Nephron (organoid): ENCODE data around the gene FBXL15.

Experiments used
- H3K27ac Mint-ChIP-seq, 3 experiments: 2 replicates each; pipeline ENCODE4 v1.8.0; 2020; ENCODE audit warnings: mixed read lengths in 3 of 3, mild to moderate bottlenecking in 2 of 3, moderate library complexity in 1 of 3
- H3K27me3 Mint-ChIP-seq: 2 replicates; pipeline ENCODE4 v1.8.0; 2021; ENCODE audit warnings: low read depth, mild to moderate bottlenecking, moderate library complexity, mixed read lengths
- H3K36me3 Mint-ChIP-seq: 2 replicates; pipeline ENCODE4 v1.8.0; 2020; ENCODE audit warnings: low read depth, mixed read lengths
- H3K4me1 Mint-ChIP-seq: 2 replicates; pipeline ENCODE4 v1.8.0; 2020; ENCODE audit warnings: mixed read lengths
- H3K4me3 Mint-ChIP-seq, 3 experiments: 2 replicates each; pipeline ENCODE4 v1.8.0; 2020; ENCODE audit warnings: mild to moderate bottlenecking in 3 of 3, mixed read lengths in 3 of 3, moderate library complexity in 2 of 3
- H3K9me3 Mint-ChIP-seq: 2 replicates; pipeline ENCODE4 v1.8.0; 2020; ENCODE audit warnings: mixed read lengths
- TF ChIP-seq, protein P1 (sequence below), 3 experiments: fragments of 200-600 bp; sonication (generic); IDR thresholded peaks; one replicate each; pipeline ENCODE4 v1.5.0; 2021; ENCODE audit warnings: antibody characterized with exemption in 3 of 3; ENCODE audit not compliant: unreplicated experiment in 3 of 3

Gene FBXL15

DNA sequence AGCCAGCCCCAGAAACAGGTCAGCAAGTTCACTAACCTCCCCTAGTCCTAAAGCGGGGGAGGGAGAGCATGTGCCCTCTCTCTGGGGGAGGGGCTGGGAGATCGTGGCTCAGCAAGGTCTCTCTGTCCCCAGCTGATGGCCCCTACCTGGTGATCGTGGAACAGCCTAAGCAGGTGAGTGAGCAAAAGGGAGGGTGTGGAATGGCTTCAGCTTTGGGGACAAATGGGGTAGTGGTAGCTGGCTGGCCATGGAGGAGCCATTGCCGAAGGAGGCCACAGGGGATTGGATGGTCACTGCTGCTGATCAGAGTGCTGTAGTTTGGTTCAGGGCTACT is 24.4 kb upstream of the FBXL15 start:
- H3K27ac Mint-ChIP-seq: no peak overlapping the region
- TF ChIP-seq, protein P1, sequence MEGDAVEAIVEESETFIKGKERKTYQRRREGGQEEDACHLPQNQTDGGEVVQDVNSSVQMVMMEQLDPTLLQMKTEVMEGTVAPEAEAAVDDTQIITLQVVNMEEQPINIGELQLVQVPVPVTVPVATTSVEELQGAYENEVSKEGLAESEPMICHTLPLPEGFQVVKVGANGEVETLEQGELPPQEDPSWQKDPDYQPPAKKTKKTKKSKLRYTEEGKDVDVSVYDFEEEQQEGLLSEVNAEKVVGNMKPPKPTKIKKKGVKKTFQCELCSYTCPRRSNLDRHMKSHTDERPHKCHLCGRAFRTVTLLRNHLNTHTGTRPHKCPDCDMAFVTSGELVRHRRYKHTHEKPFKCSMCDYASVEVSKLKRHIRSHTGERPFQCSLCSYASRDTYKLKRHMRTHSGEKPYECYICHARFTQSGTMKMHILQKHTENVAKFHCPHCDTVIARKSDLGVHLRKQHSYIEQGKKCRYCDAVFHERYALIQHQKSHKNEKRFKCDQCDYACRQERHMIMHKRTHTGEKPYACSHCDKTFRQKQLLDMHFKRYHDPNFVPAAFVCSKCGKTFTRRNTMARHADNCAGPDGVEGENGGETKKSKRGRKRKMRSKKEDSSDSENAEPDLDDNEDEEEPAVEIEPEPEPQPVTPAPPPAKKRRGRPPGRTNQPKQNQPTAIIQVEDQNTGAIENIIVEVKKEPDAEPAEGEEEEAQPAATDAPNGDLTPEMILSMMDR (IDR thresholded peaks at IDR 0.05; ENCODE audit: unreplicated experiment in 3 of 3): no peak
- H3K36me3 Mint-ChIP-seq: no peaks in the 10 kb centered on the region
- H3K4me1 Mint-ChIP-seq: peaks cover 15% of the 10 kb centered on the region
- H3K4me3 Mint-ChIP-seq: peak overlapping the region; percentile 79 to 91 (median 91)
- H3K9me3 Mint-ChIP-seq: no peaks in the 10 kb centered on the region
- peaks cover 8% of the 10 kb centered on the region for H3K27me3 Mint-ChIP-seq

DNA sequence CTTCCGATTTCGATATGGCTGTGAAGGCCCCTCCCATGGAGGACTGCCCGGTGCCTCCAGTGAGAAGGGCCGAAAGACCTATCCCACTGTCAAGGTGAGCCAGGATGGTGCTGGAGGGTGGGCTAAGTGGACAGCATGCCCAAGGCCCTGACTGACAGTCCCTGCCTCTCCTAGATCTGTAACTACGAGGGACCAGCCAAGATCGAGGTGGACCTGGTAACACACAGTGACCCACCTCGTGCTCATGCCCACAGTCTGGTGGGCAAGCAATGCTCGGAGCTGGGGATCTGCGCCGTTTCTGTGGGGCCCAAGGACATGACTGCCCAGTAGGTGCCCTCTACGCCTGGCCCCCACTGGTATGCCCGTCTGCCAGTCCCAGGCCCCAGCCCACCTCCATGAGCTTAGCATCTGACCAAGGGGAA is 23.9 kb upstream of the FBXL15 start:
- Mint-ChIP-seq H3K27me3 (peaks cover 8% of the 10 kb centered on the region), H3K27ac (no peak overlapping the region), H3K4me1 (peaks cover 15% of the 10 kb centered on the region), H3K4me3 (peak overlapping the region; percentile 79 to 91 (median 91)), H3K9me3 (no peaks in the 10 kb centered on the region), H3K36me3 (no peaks in the 10 kb centered on the region)
- TF ChIP-seq, protein P1 (IDR thresholded peaks at IDR 0.05; ENCODE audit: unreplicated experiment in 3 of 3): no peak

DNA sequence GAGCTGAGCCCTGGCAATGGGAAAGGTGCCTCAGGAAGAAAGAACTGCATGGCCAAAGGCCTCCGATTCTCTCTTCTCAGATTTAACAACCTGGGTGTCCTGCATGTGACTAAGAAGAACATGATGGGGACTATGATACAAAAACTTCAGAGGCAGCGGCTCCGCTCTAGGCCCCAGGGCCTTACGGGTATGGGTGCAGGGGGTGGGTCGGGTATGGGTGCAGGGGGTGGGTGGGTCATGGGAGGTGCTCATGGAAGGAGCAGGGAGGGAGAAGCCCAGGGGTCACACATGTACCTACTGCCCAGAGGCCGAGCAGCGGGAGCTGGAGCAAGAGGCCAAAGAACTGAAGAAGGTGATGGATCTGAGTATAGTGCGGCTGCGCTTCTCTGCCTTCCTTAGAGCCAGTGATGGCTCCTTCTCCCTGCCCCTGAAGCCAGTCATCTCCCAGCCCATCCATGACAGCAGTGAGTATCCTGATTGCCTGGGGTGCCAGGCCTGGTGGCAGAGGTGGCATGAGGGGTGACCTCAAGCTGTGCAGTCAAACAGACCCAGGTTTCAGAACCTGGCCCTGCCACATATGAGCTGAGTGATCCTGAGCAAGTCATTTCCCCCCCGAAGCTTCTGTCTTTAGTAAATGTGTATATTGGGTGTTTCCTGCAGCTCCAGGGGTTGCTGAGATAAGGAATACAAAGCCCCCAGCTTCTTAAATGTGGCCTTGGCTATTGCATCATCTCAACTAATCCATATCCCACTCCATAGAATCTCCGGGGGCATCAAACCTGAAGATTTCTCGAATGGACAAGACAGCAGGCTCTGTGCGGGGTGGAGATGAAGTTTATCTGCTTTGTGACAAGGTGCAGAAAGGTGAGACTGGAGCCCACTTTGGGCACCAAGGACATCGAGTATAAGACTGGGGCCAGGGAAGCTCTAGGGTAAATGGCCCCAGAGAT is 23.1 kb upstream of the FBXL15 start:
- Mint-ChIP-seq H3K27me3 (peaks cover 3% of the 10 kb centered on the region), H3K9me3 (no peaks in the 10 kb centered on the region), H3K36me3 (no peaks in the 10 kb centered on the region), H3K4me1 (peaks cover 15% of the 10 kb centered on the region), H3K27ac (peak overlapping the region in 1 of 3 experiments; percentile 12), H3K4me3 (peak overlapping the region; percentile 79 to 91 (median 91))
- TF ChIP-seq, protein P1 (IDR thresholded peaks at IDR 0.05; ENCODE audit: unreplicated experiment in 3 of 3): no peak

DNA sequence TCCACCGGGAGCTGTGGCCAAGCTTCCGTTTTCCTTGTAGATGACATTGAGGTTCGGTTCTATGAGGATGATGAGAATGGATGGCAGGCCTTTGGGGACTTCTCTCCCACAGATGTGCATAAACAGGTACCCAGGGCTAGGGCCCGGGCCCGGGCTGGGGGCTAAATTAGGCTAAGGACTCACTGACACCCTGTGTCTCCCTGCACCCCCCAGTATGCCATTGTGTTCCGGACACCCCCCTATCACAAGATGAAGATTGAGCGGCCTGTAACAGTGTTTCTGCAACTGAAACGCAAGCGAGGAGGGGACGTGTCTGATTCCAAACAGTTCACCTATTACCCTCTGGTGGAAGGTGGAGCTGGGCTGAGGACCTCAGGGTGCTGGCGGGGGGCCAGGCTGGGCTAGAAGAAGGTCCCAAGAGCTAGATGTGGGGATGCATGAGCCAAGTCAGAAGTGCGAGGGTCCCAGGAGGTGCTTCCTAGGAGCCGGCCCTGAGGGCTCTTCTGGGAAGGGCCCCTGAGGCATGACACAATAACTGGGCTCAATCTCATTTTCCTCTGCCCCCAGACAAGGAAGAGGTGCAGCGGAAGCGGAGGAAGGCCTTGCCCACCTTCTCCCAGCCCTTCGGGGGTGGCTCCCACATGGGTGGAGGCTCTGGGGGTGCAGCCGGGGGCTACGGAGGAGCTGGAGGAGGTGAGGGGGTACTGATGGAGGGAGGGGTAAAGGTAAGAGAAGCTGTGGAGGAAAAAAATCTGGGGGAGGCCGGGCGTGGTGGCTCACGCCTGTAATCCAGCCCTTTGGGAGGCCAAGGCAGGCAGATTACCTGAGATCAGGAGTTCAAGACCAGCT is 22.2 kb upstream of the FBXL15 start:
- no peaks in the 10 kb centered on the region for H3K36me3 Mint-ChIP-seq
- TF ChIP-seq, protein P1 (IDR thresholded peaks at IDR 0.05; ENCODE audit: unreplicated experiment in 3 of 3): no peak
- H3K27ac Mint-ChIP-seq: peak overlapping the region in 2 of 3 experiments; percentile 12 to 28
- H3K9me3 Mint-ChIP-seq: no peaks in the 10 kb centered on the region
- H3K4me3 Mint-ChIP-seq: peak overlapping the region; percentile 72 to 91 (median 79)
- peaks cover 15% of the 10 kb centered on the region for H3K4me1 Mint-ChIP-seq
- no peaks in the 10 kb centered on the region for H3K27me3 Mint-ChIP-seq

DNA sequence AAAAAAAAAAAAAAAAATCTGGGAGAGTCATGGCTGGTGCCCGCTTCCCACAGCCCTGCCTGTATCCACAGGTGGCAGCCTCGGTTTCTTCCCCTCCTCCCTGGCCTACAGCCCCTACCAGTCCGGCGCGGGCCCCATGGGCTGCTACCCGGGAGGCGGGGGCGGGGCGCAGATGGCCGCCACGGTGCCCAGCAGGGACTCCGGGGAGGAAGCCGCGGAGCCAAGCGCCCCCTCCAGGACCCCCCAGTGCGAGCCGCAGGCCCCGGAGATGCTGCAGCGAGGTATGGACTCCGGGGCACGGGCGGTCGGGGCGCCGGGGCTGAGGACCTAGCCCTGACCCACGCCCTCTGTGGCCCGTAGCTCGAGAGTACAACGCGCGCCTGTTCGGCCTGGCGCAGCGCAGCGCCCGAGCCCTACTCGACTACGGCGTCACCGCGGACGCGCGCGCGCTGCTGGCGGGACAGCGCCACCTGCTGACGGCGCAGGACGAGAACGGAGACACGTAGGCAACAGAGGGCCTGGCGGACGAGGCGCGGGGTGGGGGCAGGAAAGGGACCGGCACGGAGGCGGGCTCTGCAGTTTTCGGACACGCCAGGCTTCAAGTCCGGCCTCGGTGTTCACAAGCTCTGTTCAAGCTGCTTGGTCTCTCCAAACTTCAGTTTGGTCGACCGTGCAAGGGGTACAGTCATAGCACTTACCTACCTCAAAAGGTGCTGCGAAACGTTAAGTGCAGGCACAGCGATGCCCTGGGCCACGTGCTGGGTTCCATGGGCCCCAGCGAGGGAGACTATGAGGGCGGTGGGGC is 21.2 kb upstream of the FBXL15 start:
- Mint-ChIP-seq H3K27ac (peak overlapping the region in 1 of 3 experiments; percentile 40), H3K27me3 (no peaks in the 10 kb centered on the region), H3K4me3 (peak overlapping the region; percentile 79 to 91 (median 79)), H3K36me3 (no peaks in the 10 kb centered on the region), H3K4me1 (peaks cover 10% of the 10 kb centered on the region), H3K9me3 (no peaks in the 10 kb centered on the region)
- TF ChIP-seq, protein P1 (IDR thresholded peaks at IDR 0.05; ENCODE audit: unreplicated experiment in 3 of 3): peak; percentile 93 to 97 (median 94)
